SU-DHL-6 (cell line): ENCODE results near the gene KPNA3.

Experiments used
- EZH2phosphoT487 ChIP-seq: fragments of 200-600 bp; sonication (generic), shearing (Covaris generic); conservative IDR thresholded peaks from 2 replicates; pipeline ENCODE4 v1.6.1; 2018; ENCODE audit warnings: mild to moderate bottlenecking, antibody characterized with exemption, low read length, moderate library complexity, mixed read lengths
- TF ChIP-seq, protein P1 (sequence below): fragments of 200-600 bp; sonication (generic); IDR thresholded peaks from one replicate; pipeline ENCODE4 v1.5.1; 2017; ENCODE audit warnings: antibody characterized with exemption, mild to moderate bottlenecking, low read length, moderate library complexity; ENCODE audit not compliant: insufficient read depth, poor library complexity, severe bottlenecking

- TF ChIP-seq, protein P1, sequence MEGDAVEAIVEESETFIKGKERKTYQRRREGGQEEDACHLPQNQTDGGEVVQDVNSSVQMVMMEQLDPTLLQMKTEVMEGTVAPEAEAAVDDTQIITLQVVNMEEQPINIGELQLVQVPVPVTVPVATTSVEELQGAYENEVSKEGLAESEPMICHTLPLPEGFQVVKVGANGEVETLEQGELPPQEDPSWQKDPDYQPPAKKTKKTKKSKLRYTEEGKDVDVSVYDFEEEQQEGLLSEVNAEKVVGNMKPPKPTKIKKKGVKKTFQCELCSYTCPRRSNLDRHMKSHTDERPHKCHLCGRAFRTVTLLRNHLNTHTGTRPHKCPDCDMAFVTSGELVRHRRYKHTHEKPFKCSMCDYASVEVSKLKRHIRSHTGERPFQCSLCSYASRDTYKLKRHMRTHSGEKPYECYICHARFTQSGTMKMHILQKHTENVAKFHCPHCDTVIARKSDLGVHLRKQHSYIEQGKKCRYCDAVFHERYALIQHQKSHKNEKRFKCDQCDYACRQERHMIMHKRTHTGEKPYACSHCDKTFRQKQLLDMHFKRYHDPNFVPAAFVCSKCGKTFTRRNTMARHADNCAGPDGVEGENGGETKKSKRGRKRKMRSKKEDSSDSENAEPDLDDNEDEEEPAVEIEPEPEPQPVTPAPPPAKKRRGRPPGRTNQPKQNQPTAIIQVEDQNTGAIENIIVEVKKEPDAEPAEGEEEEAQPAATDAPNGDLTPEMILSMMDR: no peak
- TF ChIP-seq EZH2phosphoT487: no peak
Observed at GRCh38 chr13:49831455-49831854, 39.0 kb upstream of the KPNA3 start.
